Measurements from ENCODE around the gene PRR3. TPM values are rescaled to one million over a fixed set of nuclear protein-coding genes. Genes with fewer than 3 reads are reported as not detected.

The PRR3 gene
- total and polyA plus RNA-seq, 4 donors = 2.1 to 3.2 (median 2.4) TPM

DNA sequence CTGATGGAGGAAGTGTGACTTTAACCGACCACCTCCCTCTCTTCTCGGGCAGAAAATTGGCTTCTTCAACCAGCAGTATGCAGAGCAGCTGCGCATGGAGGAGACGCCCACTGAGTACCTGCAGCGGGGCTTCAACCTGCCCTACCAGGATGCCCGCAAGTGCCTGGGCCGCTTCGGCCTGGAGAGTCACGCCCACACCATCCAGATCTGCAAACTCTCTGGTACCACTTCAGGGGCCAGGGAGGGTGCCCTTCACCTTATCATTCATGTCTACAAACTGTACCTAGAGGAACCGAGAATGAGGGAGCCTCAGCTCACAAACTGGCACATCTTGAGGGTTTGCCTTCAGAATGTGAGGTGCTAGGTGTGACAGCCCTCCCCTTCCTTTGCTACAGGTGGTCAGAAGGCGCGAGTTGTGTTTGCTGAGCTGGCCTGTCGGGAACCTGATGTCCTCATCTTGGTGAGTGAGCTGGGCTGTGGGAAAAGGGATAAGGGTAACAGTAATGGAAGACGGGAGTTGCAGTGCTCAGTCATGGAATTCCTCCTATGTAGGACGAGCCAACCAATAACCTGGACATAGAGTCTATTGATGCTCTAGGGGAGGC is 32.8 kb downstream of the PRR3 start:
- TF ChIP-seq JUND (IDR thresholded peaks at IDR 0.05) (no peak), FOXA2 (IDR thresholded peaks at IDR 0.05) (no peak), RAD21 (IDR thresholded peaks at IDR 0.05) (no peak), SP1 (IDR thresholded peaks at IDR 0.05) (no peak), EGR1 (IDR thresholded peaks at IDR 0.05; ENCODE audit: low read depth in 2 of 2) (no peak), FOXA1 (IDR thresholded peaks at IDR 0.05) (no peak)
- TF ChIP-seq, protein P1, sequence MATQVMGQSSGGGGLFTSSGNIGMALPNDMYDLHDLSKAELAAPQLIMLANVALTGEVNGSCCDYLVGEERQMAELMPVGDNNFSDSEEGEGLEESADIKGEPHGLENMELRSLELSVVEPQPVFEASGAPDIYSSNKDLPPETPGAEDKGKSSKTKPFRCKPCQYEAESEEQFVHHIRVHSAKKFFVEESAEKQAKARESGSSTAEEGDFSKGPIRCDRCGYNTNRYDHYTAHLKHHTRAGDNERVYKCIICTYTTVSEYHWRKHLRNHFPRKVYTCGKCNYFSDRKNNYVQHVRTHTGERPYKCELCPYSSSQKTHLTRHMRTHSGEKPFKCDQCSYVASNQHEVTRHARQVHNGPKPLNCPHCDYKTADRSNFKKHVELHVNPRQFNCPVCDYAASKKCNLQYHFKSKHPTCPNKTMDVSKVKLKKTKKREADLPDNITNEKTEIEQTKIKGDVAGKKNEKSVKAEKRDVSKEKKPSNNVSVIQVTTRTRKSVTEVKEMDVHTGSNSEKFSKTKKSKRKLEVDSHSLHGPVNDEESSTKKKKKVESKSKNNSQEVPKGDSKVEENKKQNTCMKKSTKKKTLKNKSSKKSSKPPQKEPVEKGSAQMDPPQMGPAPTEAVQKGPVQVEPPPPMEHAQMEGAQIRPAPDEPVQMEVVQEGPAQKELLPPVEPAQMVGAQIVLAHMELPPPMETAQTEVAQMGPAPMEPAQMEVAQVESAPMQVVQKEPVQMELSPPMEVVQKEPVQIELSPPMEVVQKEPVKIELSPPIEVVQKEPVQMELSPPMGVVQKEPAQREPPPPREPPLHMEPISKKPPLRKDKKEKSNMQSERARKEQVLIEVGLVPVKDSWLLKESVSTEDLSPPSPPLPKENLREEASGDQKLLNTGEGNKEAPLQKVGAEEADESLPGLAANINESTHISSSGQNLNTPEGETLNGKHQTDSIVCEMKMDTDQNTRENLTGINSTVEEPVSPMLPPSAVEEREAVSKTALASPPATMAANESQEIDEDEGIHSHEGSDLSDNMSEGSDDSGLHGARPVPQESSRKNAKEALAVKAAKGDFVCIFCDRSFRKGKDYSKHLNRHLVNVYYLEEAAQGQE (IDR thresholded peaks at IDR 0.05) = no peak
- TF ChIP-seq, protein P2, sequence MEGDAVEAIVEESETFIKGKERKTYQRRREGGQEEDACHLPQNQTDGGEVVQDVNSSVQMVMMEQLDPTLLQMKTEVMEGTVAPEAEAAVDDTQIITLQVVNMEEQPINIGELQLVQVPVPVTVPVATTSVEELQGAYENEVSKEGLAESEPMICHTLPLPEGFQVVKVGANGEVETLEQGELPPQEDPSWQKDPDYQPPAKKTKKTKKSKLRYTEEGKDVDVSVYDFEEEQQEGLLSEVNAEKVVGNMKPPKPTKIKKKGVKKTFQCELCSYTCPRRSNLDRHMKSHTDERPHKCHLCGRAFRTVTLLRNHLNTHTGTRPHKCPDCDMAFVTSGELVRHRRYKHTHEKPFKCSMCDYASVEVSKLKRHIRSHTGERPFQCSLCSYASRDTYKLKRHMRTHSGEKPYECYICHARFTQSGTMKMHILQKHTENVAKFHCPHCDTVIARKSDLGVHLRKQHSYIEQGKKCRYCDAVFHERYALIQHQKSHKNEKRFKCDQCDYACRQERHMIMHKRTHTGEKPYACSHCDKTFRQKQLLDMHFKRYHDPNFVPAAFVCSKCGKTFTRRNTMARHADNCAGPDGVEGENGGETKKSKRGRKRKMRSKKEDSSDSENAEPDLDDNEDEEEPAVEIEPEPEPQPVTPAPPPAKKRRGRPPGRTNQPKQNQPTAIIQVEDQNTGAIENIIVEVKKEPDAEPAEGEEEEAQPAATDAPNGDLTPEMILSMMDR (IDR thresholded peaks at IDR 0.05; ENCODE audit: low read depth, low read length, missing input control) = no peak
- no peak overlapping the region for H3K27ac ChIP-seq (ENCODE audit: low read depth in 1 of 2, low read length in 2 of 2)
- H3K9ac ChIP-seq (ENCODE audit: low read depth in 1 of 2, low read length in 2 of 2) = no peak overlapping the region
- no peak for DNase-seq (ENCODE audit: low spot score)
- no peaks in the 10 kb centered on the region for H3K9me3 ChIP-seq (ENCODE audit: control insufficient read depth in 4 of 4, low read length in 3 of 4)
- 94% methylated on average over 15 of the region's 15 CpGs for WGBS
- no peaks in the 10 kb centered on the region for H3K4me1 ChIP-seq (ENCODE audit: control insufficient read depth in 4 of 4, insufficient read depth in 4 of 4, low read length in 3 of 4)
- peaks cover 15 to 64% (median 55%) of the 10 kb centered on the region in 4 donors for H3K36me3 ChIP-seq (ENCODE audit: control insufficient read depth in 4 of 4, insufficient read depth in 3 of 4, low read depth in 1 of 4, low read length in 3 of 4)
- H3K4me3 ChIP-seq (ENCODE audit: low read depth in 1 of 3, low read length in 3 of 3) = no peak overlapping the region
- no peaks in the 10 kb centered on the region for H3K27me3 ChIP-seq (ENCODE audit: control insufficient read depth in 4 of 4, insufficient read depth in 4 of 4, low read length in 3 of 4)

DNA sequence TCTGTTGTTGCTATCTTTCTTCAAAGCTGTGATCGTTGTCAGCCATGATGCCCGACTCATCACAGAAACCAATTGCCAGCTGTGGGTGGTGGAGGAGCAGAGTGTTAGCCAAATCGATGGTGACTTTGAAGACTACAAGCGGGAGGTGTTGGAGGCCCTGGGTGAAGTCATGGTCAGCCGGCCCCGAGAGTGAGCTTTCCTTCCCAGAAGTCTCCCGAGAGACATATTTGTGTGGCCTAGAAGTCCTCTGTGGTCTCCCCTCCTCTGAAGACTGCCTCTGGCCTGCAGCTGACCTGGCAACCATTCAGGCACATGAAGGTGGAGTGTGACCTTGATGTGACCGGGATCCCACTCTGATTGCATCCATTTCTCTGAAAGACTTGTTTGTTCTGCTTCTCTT is 33.4 kb downstream of the PRR3 start:
- no peak overlapping the region for H3K27ac ChIP-seq (ENCODE audit: low read depth in 1 of 2, low read length in 2 of 2)
- TF ChIP-seq, protein P3, sequence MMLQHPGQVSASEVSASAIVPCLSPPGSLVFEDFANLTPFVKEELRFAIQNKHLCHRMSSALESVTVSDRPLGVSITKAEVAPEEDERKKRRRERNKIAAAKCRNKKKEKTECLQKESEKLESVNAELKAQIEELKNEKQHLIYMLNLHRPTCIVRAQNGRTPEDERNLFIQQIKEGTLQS (IDR thresholded peaks at IDR 0.05) = no peak
- TF ChIP-seq FOXA2 (IDR thresholded peaks at IDR 0.05) (no peak), TAF1 (conservative IDR thresholded peaks at IDR 0.05) (no peak), HNF4G (IDR thresholded peaks at IDR 0.05) (no peak), FOXA1 (IDR thresholded peaks at IDR 0.05) (no peak), RAD21 (IDR thresholded peaks at IDR 0.05) (no peak), RXRA (IDR thresholded peaks at IDR 0.05) (no peak), EGR1 (IDR thresholded peaks at IDR 0.05; ENCODE audit: low read depth in 2 of 2) (no peak), NR2F2 (IDR thresholded peaks at IDR 0.05) (no peak), SP1 (IDR thresholded peaks at IDR 0.05) (no peak)
- TF ChIP-seq, protein P4, sequence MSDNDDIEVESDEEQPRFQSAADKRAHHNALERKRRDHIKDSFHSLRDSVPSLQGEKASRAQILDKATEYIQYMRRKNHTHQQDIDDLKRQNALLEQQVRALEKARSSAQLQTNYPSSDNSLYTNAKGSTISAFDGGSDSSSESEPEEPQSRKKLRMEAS (IDR thresholded peaks at IDR 0.05) = no peak
- TF ChIP-seq, protein P1 (IDR thresholded peaks at IDR 0.05) = no peak
- no peak for DNase-seq (ENCODE audit: low spot score)
- H3K4me3 ChIP-seq (ENCODE audit: low read depth in 1 of 3, low read length in 3 of 3) = no peak overlapping the region
- H3K27me3 ChIP-seq (ENCODE audit: control insufficient read depth in 4 of 4, insufficient read depth in 4 of 4, low read length in 3 of 4) = no peaks in the 10 kb centered on the region
- no peaks in the 10 kb centered on the region for H3K9me3 ChIP-seq (ENCODE audit: control insufficient read depth in 4 of 4, low read length in 3 of 4)
- H3K4me1 ChIP-seq (ENCODE audit: control insufficient read depth in 4 of 4, insufficient read depth in 4 of 4, low read length in 3 of 4) = no peaks in the 10 kb centered on the region
- H3K36me3 ChIP-seq (ENCODE audit: control insufficient read depth in 4 of 4, insufficient read depth in 3 of 4, low read depth in 1 of 4, low read length in 3 of 4) = peaks cover 12 to 59% (median 49%) of the 10 kb centered on the region in 4 donors
- no peak overlapping the region for H3K9ac ChIP-seq (ENCODE audit: low read depth in 1 of 2, low read length in 2 of 2)
- 85% methylated on average over 8 of the region's 8 CpGs for WGBS
